ENCODE measurements around the gene COL4A2.

DNA sequence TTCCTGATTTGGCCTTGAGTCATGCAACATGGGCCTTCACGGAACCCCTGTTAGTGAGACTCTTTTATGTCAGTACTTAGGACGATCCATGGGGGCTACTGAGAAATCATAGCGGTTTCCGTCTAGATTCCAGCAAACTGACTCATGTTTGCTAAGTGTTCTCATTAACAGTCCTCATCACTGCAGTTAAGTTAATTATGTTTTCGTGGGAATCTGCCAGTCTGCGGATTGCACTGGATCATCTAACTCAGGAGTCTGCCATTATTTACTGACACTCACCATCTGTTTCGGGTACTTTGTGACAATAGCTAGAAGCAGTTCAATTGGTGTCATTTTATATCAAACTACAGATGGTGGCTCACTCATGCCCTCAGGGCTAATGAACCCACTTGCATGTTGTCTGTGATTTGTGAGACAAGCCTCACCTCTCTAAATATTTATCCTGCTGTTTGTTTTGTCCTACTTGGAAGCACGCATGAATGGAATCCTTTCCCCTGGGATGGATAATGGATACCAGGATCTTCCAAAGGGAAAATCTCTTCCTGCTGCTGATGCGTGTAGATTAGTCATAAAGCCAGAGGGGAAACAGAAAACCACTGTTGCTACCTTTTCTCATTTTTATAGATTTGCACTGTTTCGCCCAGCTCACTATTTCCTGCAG, 192.7 kb downstream of the COL4A2 start:
- TF ChIP-seq, protein P1, sequence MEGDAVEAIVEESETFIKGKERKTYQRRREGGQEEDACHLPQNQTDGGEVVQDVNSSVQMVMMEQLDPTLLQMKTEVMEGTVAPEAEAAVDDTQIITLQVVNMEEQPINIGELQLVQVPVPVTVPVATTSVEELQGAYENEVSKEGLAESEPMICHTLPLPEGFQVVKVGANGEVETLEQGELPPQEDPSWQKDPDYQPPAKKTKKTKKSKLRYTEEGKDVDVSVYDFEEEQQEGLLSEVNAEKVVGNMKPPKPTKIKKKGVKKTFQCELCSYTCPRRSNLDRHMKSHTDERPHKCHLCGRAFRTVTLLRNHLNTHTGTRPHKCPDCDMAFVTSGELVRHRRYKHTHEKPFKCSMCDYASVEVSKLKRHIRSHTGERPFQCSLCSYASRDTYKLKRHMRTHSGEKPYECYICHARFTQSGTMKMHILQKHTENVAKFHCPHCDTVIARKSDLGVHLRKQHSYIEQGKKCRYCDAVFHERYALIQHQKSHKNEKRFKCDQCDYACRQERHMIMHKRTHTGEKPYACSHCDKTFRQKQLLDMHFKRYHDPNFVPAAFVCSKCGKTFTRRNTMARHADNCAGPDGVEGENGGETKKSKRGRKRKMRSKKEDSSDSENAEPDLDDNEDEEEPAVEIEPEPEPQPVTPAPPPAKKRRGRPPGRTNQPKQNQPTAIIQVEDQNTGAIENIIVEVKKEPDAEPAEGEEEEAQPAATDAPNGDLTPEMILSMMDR (IDR thresholded peaks at IDR 0.05), result no peak
- no peak for TF ChIP-seq POLR2A (IDR thresholded peaks at IDR 0.05)
